Measurements from ENCODE around the gene BRF1.

Gene BRF1

GRCh38 chr14:105173901-105174894 is 126.6 kb downstream of the BRF1 start:
- no peak for DNase-seq (ENCODE audit: low spot score)

GRCh38 chr14:105173145-105173544 is 127.7 kb downstream of the BRF1 start:
- no peak for DNase-seq (ENCODE audit: low spot score)

GRCh38 chr14:105172476-105172875 is 128.3 kb downstream of the BRF1 start:
- DNase-seq (ENCODE audit: low spot score) = no peak

GRCh38 chr14:105171004-105171673 is 129.7 kb downstream of the BRF1 start:
- no peak for DNase-seq (ENCODE audit: low spot score)

- DNase-seq (ENCODE audit: low spot score) = no peak
These were observed 130.8 kb downstream of the BRF1 start for GRCh38 chr14:105169776-105170655.

- no peak for DNase-seq (ENCODE audit: low spot score)
These were observed 131.8 kb downstream of the BRF1 start for GRCh38 chr14:105168979-105169507.

- peak; percentile 50 for DNase-seq (ENCODE audit: low spot score)
These were observed 132.3 kb downstream of the BRF1 start, which contains the start of gene JAG2 for GRCh38 chr14:105168496-105168978. JAG2 (minus strand) TSS chr14:105168776; CDS start chr14:105168420, 356 bp downstream.

- no peak for DNase-seq (ENCODE audit: low spot score)
These were observed 132.7 kb downstream of the BRF1 start for GRCh38 chr14:105168093-105168420.

- DNase-seq (ENCODE audit: low spot score) = no peak
These were observed 133.3 kb downstream of the BRF1 start for GRCh38 chr14:105167303-105168092.

GRCh38 chr14:105166571-105167302 is 134.1 kb downstream of the BRF1 start:
- DNase-seq (ENCODE audit: low spot score) = no peak

GRCh38 chr14:105165761-105166485 is 134.9 kb downstream of the BRF1 start:
- DNase-seq (ENCODE audit: low spot score) = no peak

GRCh38 chr14:105165134-105165704 is 135.6 kb downstream of the BRF1 start:
- no peak for DNase-seq (ENCODE audit: low spot score)

GRCh38 chr14:105163040-105163742 is 137.6 kb downstream of the BRF1 start:
- no peak for DNase-seq (ENCODE audit: low spot score)

- DNase-seq (ENCODE audit: low spot score) = no peak
These were observed 138.2 kb downstream of the BRF1 start for GRCh38 chr14:105162669-105162979.

GRCh38 chr14:105161964-105162668 is 138.7 kb downstream of the BRF1 start:
- DNase-seq (ENCODE audit: low spot score) = peak; percentile 61

- DNase-seq (ENCODE audit: low spot score) = no peak
These were observed 139.5 kb downstream of the BRF1 start for GRCh38 chr14:105161309-105161708.

GRCh38 chr14:105160776-105161175 is 140.0 kb downstream of the BRF1 start:
- no peak for DNase-seq (ENCODE audit: low spot score)

GRCh38 chr14:105159344-105159743 is 141.5 kb downstream of the BRF1 start:
- DNase-seq (ENCODE audit: low spot score) = no peak

All from AG20443 (cell line).